HG02610 (cell line): Measurements from ENCODE around the gene CBX8.

Source experiments
- ATAC-seq: cut with Tn5 transposase; IDR thresholded peaks from one replicate; pipeline ENCODE4 v1.9.1; 2021; ENCODE audit warnings: mild to moderate bottlenecking, moderate library complexity; ENCODE audit not compliant: unreplicated experiment

Gene CBX8

GRCh38 chr17:79796763-79797491, at the start of gene CBX8:
Gene CBX8 (minus strand): TSS chr17:79797077. CDS start chr17:79796998, 79 bp downstream.
- ATAC-seq = peak; percentile 89

- no peak for ATAC-seq
Observed at GRCh38 chr17:79845601-79845949, 48.7 kb upstream of the CBX8 start.

- ATAC-seq = no peak
Observed at GRCh38 chr17:79844869-79845600, 48.2 kb upstream of the CBX8 start.

- no peak for ATAC-seq
Observed at GRCh38 chr17:79843816-79844800, 47.2 kb upstream of the CBX8 start.

- no peak for ATAC-seq
Observed at GRCh38 chr17:79843474-79843815, 46.6 kb upstream of the CBX8 start.

GRCh38 chr17:79842656-79843473, 46.0 kb upstream of the CBX8 start:
- no peak for ATAC-seq

GRCh38 chr17:79842136-79842655, 45.3 kb upstream of the CBX8 start:
- ATAC-seq = no peak

GRCh38 chr17:79841369-79842135, 44.7 kb upstream of the CBX8 start:
- ATAC-seq = no peak

- ATAC-seq = no peak
Observed at GRCh38 chr17:79840989-79841286, 44.1 kb upstream of the CBX8 start.

- no peak for ATAC-seq
Observed at GRCh38 chr17:79840269-79840988, 43.6 kb upstream of the CBX8 start.

- peak; percentile 57 for ATAC-seq
Observed at GRCh38 chr17:79839356-79840268, 42.7 kb upstream of the CBX8 start, which contains the start of gene CBX4. Gene CBX4 (minus strand): TSS chr17:79839440. CDS start chr17:79839251, 189 bp downstream.

GRCh38 chr17:79838522-79839274, 41.8 kb upstream of the CBX8 start:
- ATAC-seq = peak; percentile 12

GRCh38 chr17:79837888-79838521, 41.1 kb upstream of the CBX8 start:
- ATAC-seq = no peak

GRCh38 chr17:79836972-79837887, 40.4 kb upstream of the CBX8 start:
- no peak for ATAC-seq

- ATAC-seq = no peak
Observed at GRCh38 chr17:79836510-79836971, 39.7 kb upstream of the CBX8 start.
